PC-9 (cell line): ENCODE measurements around the gene TFCP2L1. TPM values are rescaled to one million over a fixed set of nuclear protein-coding genes. Genes with fewer than 3 reads are reported as not detected.

Experiments
- BruUV-seq: library from RNA; stranded (reverse); fragments of 400-500 nt; replicated peaks from 2 replicates; lab custom pipeline; 2021; lab: Mats Ljungman, UMichigan
- CTCF ChIA-PET: fragments of 300-600 bp; sonication (Branson Sonifier 250); formaldehyde crosslinking; loops from one replicate; lab custom pipeline; 2022; ENCODE audit warnings: antibody characterized with exemption; lab: Charles Lee
- POLR2A ChIA-PET: fragments of 300-600 bp; sonication (Branson Sonifier 250); formaldehyde crosslinking; loops from one replicate; lab custom pipeline; 2022; ENCODE audit warnings: antibody characterized with exemption; ENCODE audit not compliant: unreplicated experiment; lab: Charles Lee
- DNase-seq, 2 experiments: peaks; one replicate each; pipeline versions ENCODE4 v3.0.0 to v3.0.0-alpha.2; 2015 to 2022; ENCODE audit warnings: mixed read lengths in 1 of 2
- H2AFZ ChIP-seq: fragments of 200-600 bp; sonication (generic); 2 replicates; pipeline ENCODE4 v1.8.1; 2017; ENCODE audit warnings: antibody characterized with exemption
- H3F3A ChIP-seq: fragments of 200-600 bp; sonication (generic); 2 replicates; pipeline ENCODE4 v1.8.1; 2017; ENCODE audit warnings: antibody characterized with exemption, mild to moderate bottlenecking, low read depth; ENCODE audit not compliant: insufficient read depth
- H3K27ac ChIP-seq: fragments of 200-600 bp; sonication (generic); 2 replicates; pipeline ENCODE4 v1.6.1; 2016; ENCODE audit warnings: mixed run types
- H3K27me3 ChIP-seq: fragments of 200-600 bp; sonication (generic); 2 replicates; pipeline ENCODE4 v1.6.1; 2016; ENCODE audit warnings: low read depth, mixed run types; ENCODE audit not compliant: insufficient read depth
- H3K36me3 ChIP-seq: fragments of 200-600 bp; sonication (generic); 2 replicates; pipeline ENCODE4 v1.6.1; 2016; ENCODE audit warnings: low read depth, mixed run types
- H3K4me1 ChIP-seq: fragments of 200-600 bp; sonication (generic); replicated peaks from 2 replicates; pipeline ENCODE4 v1.6.1; 2016; ENCODE audit warnings: mixed run types; ENCODE audit not compliant: insufficient read depth
- H3K4me2 ChIP-seq: fragments of 200-600 bp; sonication (generic); 2 replicates; pipeline ENCODE4 v1.6.1; 2017; ENCODE audit warnings: mixed run types
- H3K4me3 ChIP-seq: fragments of 200-600 bp; sonication (generic); 2 replicates; pipeline ENCODE4 v1.6.1; 2016; ENCODE audit warnings: mixed run types
- H3K79me2 ChIP-seq: fragments of 200-600 bp; sonication (generic); 2 replicates; pipeline ENCODE4 v1.6.1; 2017; ENCODE audit warnings: low read depth, mixed run types
- H3K9me2 ChIP-seq: fragments of 200-600 bp; sonication (generic); 2 replicates; pipeline ENCODE4 v1.8.1; 2017; ENCODE audit warnings: mild to moderate bottlenecking; ENCODE audit not compliant: insufficient read depth
- H3K9me3 ChIP-seq: fragments of 200-600 bp; sonication (generic); 2 replicates; pipeline ENCODE4 v1.8.1; 2016; ENCODE audit warnings: low read depth; ENCODE audit not compliant: insufficient read depth
- H4K20me1 ChIP-seq: fragments of 200-600 bp; sonication (generic); 2 replicates; pipeline ENCODE4 v1.8.1; 2017; ENCODE audit not compliant: insufficient read depth
- CTCF ChIP-seq: fragments of 200-600 bp; sonication (generic); conservative IDR thresholded peaks from 2 replicates; pipeline ENCODE4 v1.6.1; 2017; ENCODE audit warnings: mixed run types, antibody characterized with exemption, mild to moderate bottlenecking, moderate library complexity
- EZH2 ChIP-seq: fragments of 200-600 bp; sonication (generic); IDR thresholded peaks from 2 replicates; pipeline ENCODE4 v1.8.0; 2017; ENCODE audit warnings: antibody characterized with exemption, low read depth
- intact Hi-C: fragments of 100-400 bp; cut with micrococcal nuclease; formaldehyde crosslinking; loops from one replicate; pipeline ENCODE4 v1.10.0; 2022; ENCODE audit not compliant: unreplicated experiment
- total RNA-seq: library from RNA; stranded (reverse); gene quantifications from 2 replicates; pipeline ENCODE4 v1.2.3, GENCODE V29; 2021

The TFCP2L1 gene
- total RNA-seq, 1 experiment from 2014 or later, result 4.6 TPM

GRCh38 chr2:121279476-121280220, 5.4 kb downstream of the TFCP2L1 start:
- Histone ChIP-seq H2AFZ (no peak overlapping the region), H3K36me3 (no peaks in the 10 kb centered on the region), H3K4me3 (no peak overlapping the region), H3F3A (peaks cover 7% of the 10 kb centered on the region; the same call in 1 of the 2 replicates), H3K4me2 (no peak overlapping the region), H4K20me1 (no peaks in the 10 kb centered on the region), H3K4me1 (peaks cover 14% of the 10 kb centered on the region; the same call in 1 of the 2 replicates), H3K9me2 (no peaks in the 10 kb centered on the region), H3K9me3 (no peaks in the 10 kb centered on the region), H3K79me2 (no peaks in the 10 kb centered on the region), H3K27ac (no peak overlapping the region), H3K27me3 (no peaks in the 10 kb centered on the region)
- POLR2A ChIA-PET, result interaction anchor here (0.6 kb wide), 2 partner anchors 59 to 82 kb away, joined by 6 to 8 read pairs; no protein-coding TSS in a partner anchor
- no TSS peak for BruUV-seq
- intact Hi-C loops, result loop anchor here (10.0 kb wide), 1 partner anchor 75 kb away; no protein-coding TSS in a partner anchor
- TF ChIP-seq EZH2 (no peak), CTCF (no peak)
- DNase-seq, result no peak
- CTCF ChIA-PET, result interaction anchor here (0.6 kb wide), 1 partner anchor 576 kb away, joined by 10 read pairs; no protein-coding TSS in a partner anchor

GRCh38 chr2:121276341-121276740, 8.7 kb downstream of the TFCP2L1 start:
- CTCF ChIA-PET, result no interaction called here
- Histone ChIP-seq H3K79me2 (no peaks in the 10 kb centered on the region), H3K4me2 (no peak overlapping the region), H3K4me3 (no peak overlapping the region), H3K9me2 (no peaks in the 10 kb centered on the region), H3K36me3 (0 out of 2 replicates have a peak, but pooled peaks cover 5% of the 10 kb centered on the region), H3F3A (no peaks in the 10 kb centered on the region), H3K9me3 (no peaks in the 10 kb centered on the region), H3K27me3 (no peaks in the 10 kb centered on the region), H4K20me1 (no peaks in the 10 kb centered on the region), H2AFZ (no peak overlapping the region), H3K4me1 (no peaks in the 10 kb centered on the region), H3K27ac (no peak overlapping the region)
- BruUV-seq, result no TSS peak
- POLR2A ChIA-PET, result no interaction called here
- no peak for DNase-seq
- no peak for TF ChIP-seq EZH2
- TF ChIP-seq CTCF, result no peak
- intact Hi-C loops, result no loop called here

GRCh38 chr2:121273116-121273515, 11.9 kb downstream of the TFCP2L1 start:
- H4K20me1 ChIP-seq, result no peaks in the 10 kb centered on the region
- BruUV-seq, result no TSS peak
- H3K36me3 ChIP-seq, result 0 out of 2 replicates have a peak, but pooled peaks cover 5% of the 10 kb centered on the region
- H3K4me1 ChIP-seq, result no peaks in the 10 kb centered on the region
- ChIA-PET CTCF (no interaction called here), POLR2A (no interaction called here)
- H3K4me3 ChIP-seq, result no peak overlapping the region
- H2AFZ ChIP-seq, result no peak overlapping the region
- no peaks in the 10 kb centered on the region for H3K79me2 ChIP-seq
- H3K4me2 ChIP-seq, result no peak overlapping the region
- no peaks in the 10 kb centered on the region for H3F3A ChIP-seq
- H3K9me3 ChIP-seq, result no peaks in the 10 kb centered on the region
- no peak for TF ChIP-seq EZH2
- TF ChIP-seq CTCF, result no peak
- H3K27ac ChIP-seq, result no peak overlapping the region
- intact Hi-C loops, result no loop called here
- H3K27me3 ChIP-seq, result no peaks in the 10 kb centered on the region
- DNase-seq, result no peak
- H3K9me2 ChIP-seq, result no peaks in the 10 kb centered on the region
